Tibial nerve (tissue), 4 donors: ENCODE results near the gene TENM4. TPM values are rescaled to one million over a fixed set of nuclear protein-coding genes. Genes with fewer than 3 reads are reported as not detected.
A peak's percentile ranks its signal among the peaks of the same experiment; 100 is the strongest.

Source experiments
- DNase-seq, 2 donors: peaks; one replicate each; pipeline ENCODE4 v3.0.0-alpha.2; 2019; ENCODE audit warnings: low spot score in 2 of 2
- H3K27ac ChIP-seq, 4 donors: fragments of 200-600 bp; sonication (generic) in 3 of 4; one replicate each; pipeline ENCODE4 v1.5.1; 2017 to 2019; ENCODE audit warnings: mild to moderate bottlenecking in 1 of 4
- H3K27me3 ChIP-seq, 2 donors: fragments of 200-600 bp; sonication (generic) in 1 of 2; one replicate each; pipeline versions ENCODE4 v1.5.1 to v1.6.0; 2017 to 2019
- H3K36me3 ChIP-seq, 3 donors: fragments of 200-600 bp; sonication (generic); one replicate each; pipeline ENCODE4 v1.5.1; 2018 to 2019
- H3K4me1 ChIP-seq, 4 donors: fragments of 200-600 bp; sonication (generic) in 3 of 4; one replicate each; pipeline ENCODE4 v1.5.1; 2017 to 2019
- H3K4me3 ChIP-seq, 4 donors: fragments of 200-600 bp; sonication (generic) in 3 of 4; one replicate each; pipeline ENCODE4 v1.5.1; 2017 to 2019; ENCODE audit warnings: mild to moderate bottlenecking in 1 of 4, moderate library complexity in 1 of 4
- H3K9me3 ChIP-seq, 4 donors: fragments of 200-600 bp; sonication (generic) in 3 of 4; one replicate each; pipeline ENCODE4 v1.5.1; 2017 to 2019
- CTCF ChIP-seq, 5 experiments: fragments of 200-600 bp in 3 of 5; fragments of 450-650 bp in 2 of 5; sonication (generic) in 3 of 5; IDR thresholded peaks; one replicate each; pipeline ENCODE4 v1.5.1; 2016 to 2019; ENCODE audit warnings: antibody characterized with exemption in 5 of 5, mild to moderate bottlenecking in 3 of 5, moderate library complexity in 2 of 5
- EP300 ChIP-seq, 2 donors: sonication (generic); formaldehyde crosslinking; IDR thresholded peaks; one replicate each; pipeline ENCODE4 v1.6.1; 2017; ENCODE audit warnings: antibody characterized with exemption in 2 of 2, mild to moderate bottlenecking in 1 of 2
- POLR2A ChIP-seq, 2 donors: fragments of 450-650 bp; IDR thresholded peaks; one replicate each; pipeline ENCODE4 v1.6.1; 2017; ENCODE audit warnings: antibody characterized with exemption in 2 of 2, mild to moderate bottlenecking in 2 of 2, moderate library complexity in 2 of 2
- WGBS, 2 donors: methylation state at CpG; one replicate each; pipeline ENCODE4 v1.1.5; 2018; 5-methylcytosine and 5-hydroxymethylcytosine counted together
- total RNA-seq, 4 donors: library from RNA; depleted of rRNA; stranded (reverse); fragments of >200 nt; gene quantifications; one replicate each; pipeline ENCODE4 v1.1.0, GENCODE V29; 2016

Gene TENM4
- total RNA-seq, 4 donors from 2014 or later = 15.3 to 36.3 (median 19.6) TPM

GRCh38 chr11:79449040-79449439 is 8.2 kb upstream of the TENM4 start:
- TF ChIP-seq CTCF (IDR thresholded peaks at IDR 0.05) (no peak), EP300 (IDR thresholded peaks at IDR 0.05) (no peak), POLR2A (IDR thresholded peaks at IDR 0.05) (no peak)
- no peak for DNase-seq
- WGBS, 2 donors = 82 to 93% methylated on average over 5 of the region's 5 CpGs
- H3K4me3 ChIP-seq = no peak overlapping the region
- H3K27me3 ChIP-seq = peaks cover 0 to 7% of the 10 kb centered on the region in 2 donors
- no peaks in the 10 kb centered on the region for H3K36me3 ChIP-seq
- H3K27ac ChIP-seq = no peak overlapping the region
- no peaks in the 10 kb centered on the region for H3K4me1 ChIP-seq
- no peaks in the 10 kb centered on the region for H3K9me3 ChIP-seq

DNA sequence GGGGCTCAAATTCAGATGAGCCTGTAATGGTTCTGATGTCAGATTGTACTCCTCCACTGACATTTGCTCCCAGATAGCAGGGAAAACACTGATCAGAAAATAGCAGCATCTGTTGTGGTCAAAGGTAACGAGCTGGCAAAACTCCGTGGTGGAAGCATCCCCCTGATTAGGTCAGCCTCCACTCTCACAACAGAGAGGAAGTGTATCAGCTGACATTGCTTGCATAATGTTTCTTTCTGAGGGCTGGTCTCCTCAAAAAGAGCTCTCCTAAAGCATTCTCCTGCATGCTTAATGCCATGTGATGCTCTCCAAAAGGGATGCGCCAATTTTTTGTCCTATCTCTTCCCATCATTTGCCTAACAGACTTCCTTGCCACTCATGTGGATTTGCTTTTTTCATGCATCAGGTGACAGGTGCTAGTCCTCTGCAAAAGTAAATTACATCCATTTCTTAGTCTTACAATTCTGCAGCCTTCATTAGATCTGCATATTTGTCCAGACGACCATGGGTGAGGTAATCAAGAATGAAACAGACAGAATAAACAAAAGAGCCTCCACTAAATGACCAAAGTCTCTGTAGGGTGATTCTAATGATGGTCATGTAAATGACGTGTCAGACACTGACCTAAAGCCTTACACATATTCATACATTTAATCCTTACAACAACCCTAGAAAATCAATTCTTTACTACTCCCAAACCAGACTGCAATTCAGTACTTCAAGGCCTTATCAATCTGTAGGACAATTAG is 6.4 kb upstream of the TENM4 start:
- H3K9me3 ChIP-seq = no peaks in the 10 kb centered on the region
- no peak overlapping the region for H3K4me3 ChIP-seq
- H3K27ac ChIP-seq = no peak overlapping the region
- H3K27me3 ChIP-seq = peaks cover 0 to 18% of the 10 kb centered on the region in 2 donors
- H3K4me1 ChIP-seq = no peaks in the 10 kb centered on the region
- H3K36me3 ChIP-seq = no peaks in the 10 kb centered on the region
- DNase-seq = no peak
- TF ChIP-seq POLR2A (IDR thresholded peaks at IDR 0.05) (no peak), CTCF (IDR thresholded peaks at IDR 0.05) (no peak), EP300 (IDR thresholded peaks at IDR 0.05) (no peak)
- 48 to 50% methylated on average over 5 of the region's 5 CpGs for WGBS, 2 donors

DNA sequence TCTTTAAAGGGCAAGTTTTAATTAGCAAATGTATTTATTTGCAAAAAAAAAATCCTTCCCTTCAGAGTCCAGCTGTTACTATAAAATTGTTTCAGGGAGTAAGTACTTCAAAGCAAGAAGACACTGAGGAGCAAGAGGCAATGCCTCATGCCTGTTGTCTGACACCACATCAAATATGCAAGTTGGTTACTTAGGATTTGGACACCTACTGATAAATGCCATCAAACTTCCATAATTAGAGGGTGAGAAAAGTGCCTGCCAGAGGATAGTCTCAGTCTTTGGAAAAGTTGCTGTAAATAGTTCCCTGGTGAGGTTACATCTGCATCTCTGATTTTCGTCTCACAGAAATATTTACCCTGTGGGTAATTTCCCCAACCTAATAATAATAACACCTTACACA is 4.1 kb upstream of the TENM4 start:
- Histone ChIP-seq H3K27ac (no peak overlapping the region), H3K4me3 (no peak overlapping the region), H3K9me3 (no peaks in the 10 kb centered on the region), H3K27me3 (peaks cover 0 to 35% of the 10 kb centered on the region in 2 donors), H3K4me1 (peaks cover 0 to 21% (median 6%) of the 10 kb centered on the region in 4 donors), H3K36me3 (no peaks in the 10 kb centered on the region)
- 59 to 68% methylated on average over 1 of the region's 1 CpG for WGBS, 2 donors
- no peak for TF ChIP-seq POLR2A (IDR thresholded peaks at IDR 0.05)
- no peak for TF ChIP-seq EP300 (IDR thresholded peaks at IDR 0.05)
- TF ChIP-seq CTCF (IDR thresholded peaks at IDR 0.05) = no peak
- DNase-seq = no peak

- Histone ChIP-seq H3K36me3 (no peaks in the 10 kb centered on the region), H3K9me3 (no peaks in the 10 kb centered on the region), H3K4me3 (peak overlapping the region in 3 of 4 donors; percentile 43 to 67 (median 59)), H3K4me1 (peaks cover 0 to 55% (median 32%) of the 10 kb centered on the region in 4 donors), H3K27me3 (peaks cover 0 to 69% of the 10 kb centered on the region in 2 donors), H3K27ac (peak overlapping the region in 3 of 4 donors; percentile 28 to 80 (median 50))
- WGBS, 2 donors = 9 to 15% methylated on average over 10 of the region's 10 CpGs
- DNase-seq = no peak
- TF ChIP-seq POLR2A (IDR thresholded peaks at IDR 0.05) (no peak), CTCF (IDR thresholded peaks at IDR 0.05) (no peak), EP300 (IDR thresholded peaks at IDR 0.05) (no peak)
Observed at GRCh38 chr11:79441461-79441875, 638 bp upstream of the TENM4 start.

DNA sequence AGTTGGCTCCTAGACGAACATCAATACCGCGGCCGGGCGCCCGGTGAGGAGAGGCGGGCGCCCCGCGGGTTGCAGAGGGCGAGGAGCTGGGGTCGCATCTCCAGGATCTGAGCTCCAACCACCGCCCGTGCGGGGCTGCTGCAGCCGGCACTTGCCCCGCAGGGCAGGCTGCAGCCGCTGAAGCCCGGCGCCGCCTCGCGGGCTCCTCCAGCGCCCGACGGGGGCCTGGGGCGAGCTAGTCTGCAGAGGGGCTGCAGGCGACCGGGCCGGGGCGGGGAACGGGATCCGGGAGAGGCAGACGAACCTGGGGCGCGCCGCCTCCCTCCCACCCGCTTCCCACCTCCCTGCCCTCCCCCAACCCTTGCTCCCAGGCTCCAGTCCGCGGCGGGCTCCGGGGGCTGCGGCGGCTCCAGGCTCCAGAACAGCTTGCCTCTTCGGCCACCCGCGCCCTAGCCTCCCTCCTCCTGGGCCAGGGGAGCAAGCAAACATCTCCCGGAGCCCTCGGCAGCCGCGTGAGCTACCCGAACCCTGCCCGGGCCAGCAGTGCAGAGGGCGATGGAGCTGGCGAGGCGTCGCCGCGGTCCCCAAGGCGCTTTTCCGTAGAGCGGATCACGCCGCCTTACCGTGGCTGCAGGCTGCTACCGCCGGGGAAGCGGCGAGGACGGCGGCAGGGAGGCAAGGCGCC is 802 bp downstream of the TENM4 start:
- peaks cover 0 to 77% of the 10 kb centered on the region in 2 donors for H3K27me3 ChIP-seq
- WGBS, 2 donors = 0 to 1% methylated on average over 8 to 63 of the region's 72 CpGs
- DNase-seq = peak in 1 of 2 donors; percentile 9
- H3K9me3 ChIP-seq = no peaks in the 10 kb centered on the region
- no peaks in the 10 kb centered on the region for H3K36me3 ChIP-seq
- H3K4me1 ChIP-seq = peaks cover 0 to 56% (median 33%) of the 10 kb centered on the region in 4 donors
- H3K27ac ChIP-seq = peak overlapping the region in 3 of 4 donors; percentile 28 to 80 (median 74)
- no peak for TF ChIP-seq POLR2A (IDR thresholded peaks at IDR 0.05)
- peak overlapping the region; percentile 40 to 67 (median 51) for H3K4me3 ChIP-seq
